GM21825 (cell line): ENCODE results near the gene PLA2G4B.

Experiments used
- ATAC-seq: cut with Tn5 transposase; IDR thresholded peaks from one replicate; pipeline ENCODE4 v1.9.1; 2021; ENCODE audit warnings: mild to moderate bottlenecking, moderate library complexity; ENCODE audit not compliant: unreplicated experiment

PLA2G4B gene

GRCh38 chr15:41809121-41809520 is 29.5 kb upstream of the PLA2G4B start:
- ATAC-seq, result no peak

GRCh38 chr15:41809526-41810220 is 29.0 kb upstream of the PLA2G4B start:
- ATAC-seq, result no peak

GRCh38 chr15:41810651-41811431 is 27.8 kb upstream of the PLA2G4B start:
- ATAC-seq, result no peak

- ATAC-seq, result no peak
These were observed 27.0 kb upstream of the PLA2G4B start for GRCh38 chr15:41811432-41812195.

GRCh38 chr15:41812820-41813375 is 25.7 kb upstream of the PLA2G4B start:
- ATAC-seq, result no peak

- ATAC-seq, result no peak
These were observed 25.2 kb upstream of the PLA2G4B start for GRCh38 chr15:41813426-41813825.

- no peak for ATAC-seq
These were observed 24.1 kb upstream of the PLA2G4B start for GRCh38 chr15:41814534-41814933.

- no peak for ATAC-seq
These were observed 21.9 kb upstream of the PLA2G4B start for GRCh38 chr15:41816788-41817187.

GRCh38 chr15:41817327-41817726 is 21.3 kb upstream of the PLA2G4B start:
- ATAC-seq, result no peak

- ATAC-seq, result no peak
These were observed 20.9 kb upstream of the PLA2G4B start for GRCh38 chr15:41817781-41818180.

- no peak for ATAC-seq
These were observed 19.1 kb upstream of the PLA2G4B start for GRCh38 chr15:41819455-41820050.

- ATAC-seq, result no peak
These were observed 17.7 kb upstream of the PLA2G4B start for GRCh38 chr15:41820791-41821423.

GRCh38 chr15:41821831-41822230 is 16.8 kb upstream of the PLA2G4B start:
- no peak for ATAC-seq

GRCh38 chr15:41822471-41822870 is 16.2 kb upstream of the PLA2G4B start:
- ATAC-seq, result no peak

- no peak for ATAC-seq
These were observed 15.7 kb upstream of the PLA2G4B start for GRCh38 chr15:41822957-41823356.

GRCh38 chr15:41823502-41823901 is 15.1 kb upstream of the PLA2G4B start:
- no peak for ATAC-seq

GRCh38 chr15:41824062-41824745 is 14.4 kb upstream of the PLA2G4B start:
- no peak for ATAC-seq

- ATAC-seq, result no peak
These were observed 13.5 kb upstream of the PLA2G4B start for GRCh38 chr15:41825145-41825544.

GRCh38 chr15:41825572-41826535 is 12.8 kb upstream of the PLA2G4B start:
- ATAC-seq, result no peak
